Mesenteric fat pad (tissue), 1 donor: ENCODE results near the gene MDK. TPM values are rescaled to one million over a fixed set of nuclear protein-coding genes. Genes with fewer than 3 reads are reported as not detected.

Source experiments
- DNase-seq: peaks from one replicate; pipeline ENCODE4 v3.0.0-alpha.2; 2020; ENCODE audit warnings: low spot score
- long read RNA-seq: library from polyadenylated mRNA; unstranded; transcript quantifications from one replicate; pipeline ENCODE4 v2.0.0, GENCODE V29; 2020
- total RNA-seq: library from RNA; stranded (reverse); fragmentation: NEBNext Ultra II Directional; extraction: Animal tissue kit (Norgen Biotek cat#: 25700); gene quantifications from one replicate; pipeline ENCODE4 v1.2.1, GENCODE V29; 2021
- donor health status: DM: yes; HTN: yes; CAD: no.

MDK gene, protein sequence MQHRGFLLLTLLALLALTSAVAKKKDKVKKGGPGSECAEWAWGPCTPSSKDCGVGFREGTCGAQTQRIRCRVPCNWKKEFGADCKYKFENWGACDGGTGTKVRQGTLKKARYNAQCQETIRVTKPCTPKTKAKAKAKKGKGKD
- total RNA-seq: 13.9 TPM
- long read RNA-seq, transcript MDK-205 (5 exons, 1,166 nt): major isoform, 8 of 10 reads
- long read RNA-seq, partial matches to known transcripts: 1 of 10 reads
- long read RNA-seq, other reads (novel, unspliced or antisense): 0 of 10 reads

- no peak for DNase-seq
These were observed at the start of gene MDK for GRCh38 chr11:46381048-46381818. Gene MDK, plus strand, starts transcription at chr11:46381669. Its CDS starts 389 bp downstream, at chr11:46382058.

DNA sequence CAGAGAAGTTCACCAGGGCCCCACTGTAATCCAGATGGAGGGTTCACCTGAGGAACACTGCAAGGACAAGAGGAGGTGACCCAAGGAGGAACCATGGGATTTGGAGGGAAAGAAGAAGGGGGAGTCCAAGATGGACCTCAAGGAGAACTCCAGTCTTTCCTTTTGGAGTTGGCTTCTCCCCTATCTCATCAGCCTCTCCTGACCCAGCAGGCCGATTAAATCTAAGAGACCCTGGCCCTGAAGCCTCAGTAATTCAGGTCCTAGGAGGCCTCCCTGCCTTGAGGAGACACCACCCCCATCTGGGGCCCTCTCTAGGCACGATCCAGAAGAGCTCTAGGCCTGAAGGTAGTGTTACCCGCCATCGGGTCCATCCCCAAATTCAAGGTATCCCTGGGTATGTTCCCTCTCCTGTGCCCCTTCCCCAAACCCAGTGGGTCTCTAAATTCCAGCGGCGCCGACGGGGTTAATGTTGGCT lies 49.3 kb upstream of the MDK start:
- no peak for DNase-seq

DNA sequence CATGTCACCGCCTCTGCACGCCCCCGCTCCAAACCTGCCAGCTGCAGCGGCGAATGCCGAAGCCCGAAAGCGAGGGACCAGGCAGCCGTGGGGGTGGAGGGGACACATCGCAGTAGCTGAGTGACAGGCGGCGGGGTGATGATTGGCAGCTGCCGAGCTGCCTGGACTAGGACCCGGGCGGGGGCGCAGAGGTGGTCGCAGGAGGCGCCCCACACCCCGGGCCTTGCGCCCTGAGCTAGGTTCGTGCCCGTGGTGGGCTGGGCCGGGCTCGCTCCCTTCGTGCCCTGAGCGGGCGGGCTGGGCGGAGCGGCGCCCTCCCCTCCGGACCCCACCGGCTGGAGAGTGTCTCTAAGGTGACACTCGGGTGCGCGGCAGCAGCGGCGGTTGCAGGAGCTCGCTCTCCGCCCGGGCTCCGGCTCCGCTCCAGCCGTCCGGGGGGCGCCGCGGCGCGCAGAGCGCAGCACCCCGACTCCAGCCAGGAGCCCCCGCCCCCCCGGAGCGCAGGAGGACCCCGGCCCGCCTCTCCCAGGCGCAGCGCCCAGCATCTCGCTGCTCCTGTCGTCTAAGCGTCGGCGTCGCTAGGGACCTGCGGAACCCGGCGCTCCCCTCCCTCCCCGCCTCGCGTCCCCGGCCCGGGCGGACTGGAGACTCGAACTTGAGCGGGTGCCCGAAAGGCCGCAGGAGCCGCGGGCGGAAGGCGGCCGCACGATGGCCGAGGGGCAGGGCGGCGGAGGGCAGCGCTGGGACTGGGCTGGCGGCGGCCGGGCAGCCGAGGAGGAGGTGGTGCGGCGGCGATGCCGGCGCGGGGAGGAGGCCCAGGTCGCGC lies 48.7 kb upstream of the MDK start:
- no peak for DNase-seq

DNA sequence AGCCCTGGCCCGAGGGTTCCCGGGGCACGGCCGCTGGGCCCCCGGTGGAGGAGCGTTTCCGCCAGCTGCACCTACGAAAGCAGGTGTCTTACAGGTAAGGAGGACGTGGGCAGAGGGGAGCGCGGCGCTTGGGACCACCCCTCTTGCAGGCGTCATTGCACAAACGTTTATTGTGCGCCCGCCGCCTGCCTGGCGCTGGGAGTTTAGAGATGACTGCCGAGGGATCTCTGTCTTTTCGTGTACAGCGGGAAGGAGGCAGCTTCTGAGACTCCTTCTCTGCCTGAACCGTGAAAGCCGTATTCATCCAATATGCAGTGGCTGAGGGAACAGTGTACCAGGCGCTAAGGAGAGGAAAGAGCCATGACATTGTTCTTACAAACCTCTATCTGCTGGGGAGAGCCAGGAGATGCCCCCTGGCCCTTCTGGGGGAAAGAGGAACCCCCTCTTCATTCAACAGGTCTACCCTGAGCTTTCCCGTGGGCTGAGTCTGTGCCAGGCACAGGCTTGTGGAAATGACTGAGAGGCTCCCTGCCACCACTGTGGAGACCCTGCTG lies 48.0 kb upstream of the MDK start:
- no peak for DNase-seq

GRCh38 chr11:46334211-46334610 lies 47.3 kb upstream of the MDK start:
- DNase-seq: no peak

GRCh38 chr11:46335271-46335670 lies 46.2 kb upstream of the MDK start:
- DNase-seq: no peak

GRCh38 chr11:46335890-46336562 lies 45.4 kb upstream of the MDK start:
- DNase-seq: no peak

DNA sequence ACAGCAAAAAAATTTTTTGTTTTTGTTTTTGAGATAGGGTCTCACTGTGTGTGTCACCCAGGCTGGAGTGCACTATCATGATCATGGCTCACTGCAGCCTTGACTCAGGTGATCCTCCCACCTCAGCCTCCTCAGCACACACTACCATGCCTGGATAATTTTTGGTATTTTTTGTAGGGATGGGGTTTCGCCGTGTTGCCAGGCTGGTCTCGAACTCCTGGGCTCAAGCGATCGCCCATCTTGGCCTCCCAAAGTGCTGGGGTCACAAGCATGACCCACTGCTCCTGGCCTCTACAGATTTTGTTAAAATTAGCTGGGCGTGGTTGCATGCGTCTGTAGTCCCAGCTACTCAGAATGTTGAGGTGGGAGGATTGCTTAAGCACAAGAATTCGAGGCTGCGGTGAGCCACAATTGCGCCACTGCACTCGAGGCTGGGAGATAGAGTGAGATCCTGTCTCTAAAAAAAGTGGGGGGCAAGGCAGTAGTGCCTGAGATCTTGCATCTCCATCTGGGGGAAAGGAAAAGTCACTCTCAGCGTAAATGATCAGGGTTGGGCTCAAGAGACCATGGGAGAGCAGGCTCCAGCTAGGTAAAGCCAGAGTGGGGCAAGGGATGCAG lies 44.8 kb upstream of the MDK start:
- DNase-seq: no peak

- DNase-seq: no peak
These were observed 43.7 kb upstream of the MDK start for GRCh38 chr11:46337626-46338345.

GRCh38 chr11:46338636-46338987 lies 42.9 kb upstream of the MDK start:
- DNase-seq: no peak

GRCh38 chr11:46338988-46339666 lies 42.3 kb upstream of the MDK start:
- no peak for DNase-seq

GRCh38 chr11:46339816-46340215 lies 41.7 kb upstream of the MDK start:
- no peak for DNase-seq

DNA sequence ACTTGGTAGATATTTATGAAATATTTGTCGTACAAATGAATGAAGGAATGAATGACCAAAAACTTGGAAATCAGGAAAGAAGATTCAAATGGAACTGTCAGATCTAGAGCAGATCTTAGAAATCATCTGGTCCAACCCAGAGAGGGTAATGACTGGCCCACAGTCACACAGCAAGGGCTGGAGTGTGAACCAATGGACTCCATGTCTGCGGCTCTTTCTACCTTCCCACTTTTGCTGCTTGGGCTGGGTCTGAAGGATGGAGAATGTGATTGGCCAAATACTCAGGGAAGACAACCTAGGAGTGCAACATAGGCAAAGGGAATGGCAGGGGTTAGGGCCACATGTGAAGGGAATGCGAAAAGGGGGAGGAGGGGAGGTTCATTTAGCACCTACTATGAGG lies 40.0 kb upstream of the MDK start:
- no peak for DNase-seq

- no peak for DNase-seq
These were observed 39.2 kb upstream of the MDK start for GRCh38 chr11:46342239-46342638.

- DNase-seq: no peak
These were observed 37.9 kb upstream of the MDK start for GRCh38 chr11:46343520-46343919.

DNA sequence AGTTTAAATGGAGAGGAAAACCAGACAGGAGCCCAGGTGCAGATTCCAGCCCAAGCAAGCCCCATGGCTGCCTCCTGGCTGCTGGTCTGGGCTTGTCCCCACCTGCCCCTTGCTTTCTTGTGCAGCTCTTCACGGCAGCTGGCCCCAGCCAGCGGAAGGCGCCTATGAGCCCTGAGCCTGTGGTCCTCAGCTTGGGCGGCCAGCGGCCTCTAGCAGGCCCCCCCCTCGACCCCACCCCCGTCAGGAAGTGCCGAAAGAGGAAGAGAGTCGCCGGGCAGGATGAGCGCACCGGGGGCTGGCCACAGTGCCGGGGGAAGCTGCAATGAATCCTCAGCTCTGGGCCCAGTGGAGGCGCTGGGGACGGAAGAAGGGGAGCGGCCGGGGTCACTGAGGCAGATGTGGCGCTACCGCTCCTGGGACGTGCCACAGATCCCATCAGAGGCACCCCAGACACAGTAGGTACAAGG lies 36.3 kb upstream of the MDK start:
- DNase-seq: no peak

- DNase-seq: no peak
These were observed 35.5 kb upstream of the MDK start for GRCh38 chr11:46345881-46346484.

DNA sequence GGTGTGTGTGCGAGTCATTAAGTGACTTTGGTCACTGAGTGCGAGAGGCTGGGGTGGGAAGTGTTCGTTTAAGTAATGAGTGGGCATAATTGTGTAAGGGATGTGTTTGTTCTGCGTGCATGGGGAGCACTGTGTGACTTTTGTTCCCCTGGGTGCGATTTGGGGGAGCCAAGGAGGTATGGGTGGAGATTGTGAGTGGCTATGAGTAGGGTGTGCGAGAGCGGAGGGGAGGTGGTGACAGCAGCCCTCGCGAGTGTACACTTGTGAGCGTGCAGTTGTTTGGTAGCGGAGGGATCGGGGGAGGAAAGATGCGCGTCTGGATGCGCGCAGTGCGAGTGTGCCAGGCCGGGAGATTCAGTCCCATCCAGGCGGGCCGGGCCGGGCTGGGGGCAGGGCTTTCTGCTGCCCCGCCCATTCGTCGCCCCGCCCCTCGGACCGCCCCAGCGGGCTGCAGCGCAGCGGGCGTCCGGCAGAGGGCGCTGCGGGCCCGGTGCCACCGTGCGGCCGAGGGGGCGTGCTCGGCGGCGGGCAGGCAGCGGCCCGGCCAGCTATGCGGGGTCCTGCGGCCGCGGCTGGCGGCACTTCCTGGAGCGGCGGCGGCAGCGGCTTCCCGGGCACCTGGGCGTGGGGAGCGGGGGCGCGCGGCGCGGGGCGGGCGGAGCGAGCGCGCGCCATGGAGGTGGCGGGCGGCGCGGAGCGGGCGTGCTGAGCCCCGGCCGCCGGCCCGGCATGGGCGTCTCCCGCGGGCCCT lies 34.4 kb upstream of the MDK start, which contains the start of gene DGKZ:
Gene DGKZ, plus strand, starts transcription at position 578 of the 751 bp plus-strand sequence. CDS start 197 bp downstream, outside the sequence.
- peak; percentile 97 for DNase-seq
